ENCODE results near the gene FAM169A.
"Not testable (repeated sequence)": the region's sequence is repeated elsewhere in the genome, so short reads cannot be mapped to it uniquely, and the experiment has no call there.

The FAM169A gene

GRCh38 chr5:74865256-74865803, 857 bp downstream of the FAM169A start:
- in situ Hi-C loops (cut with MboI; ENCODE audit: low pct_unique_long_range_greater_than_20kb, low sequenced_read_pairs, unreplicated experiment): no loop called here
- TF ChIP-seq CTCF (IDR thresholded peaks at IDR 0.05; ENCODE audit: extremely low read depth, insufficient read depth, missing control alignments): no peak
- no peak for DNase-seq (ENCODE audit: low spot score)

- no peak for TF ChIP-seq CTCF (IDR thresholded peaks at IDR 0.05; ENCODE audit: extremely low read depth, insufficient read depth, missing control alignments)
- DNase-seq (ENCODE audit: low spot score): no peak
- in situ Hi-C loops (cut with MboI; ENCODE audit: low pct_unique_long_range_greater_than_20kb, low sequenced_read_pairs, unreplicated experiment): no loop called here
These were observed 1.4 kb downstream of the FAM169A start for GRCh38 chr5:74864823-74865222.

- in situ Hi-C loops (cut with MboI; ENCODE audit: low pct_unique_long_range_greater_than_20kb, low sequenced_read_pairs, unreplicated experiment): no loop called here
- no peak for DNase-seq (ENCODE audit: low spot score)
- TF ChIP-seq CTCF (IDR thresholded peaks at IDR 0.05; ENCODE audit: extremely low read depth, insufficient read depth, missing control alignments): no peak
These were observed 2.5 kb downstream of the FAM169A start for GRCh38 chr5:74863726-74864125.

GRCh38 chr5:74862221-74862620, 4.0 kb downstream of the FAM169A start:
- in situ Hi-C loops (cut with MboI; ENCODE audit: low pct_unique_long_range_greater_than_20kb, low sequenced_read_pairs, unreplicated experiment): no loop called here
- DNase-seq (ENCODE audit: low spot score): no peak
- no peak for TF ChIP-seq CTCF (IDR thresholded peaks at IDR 0.05; ENCODE audit: extremely low read depth, insufficient read depth, missing control alignments)

GRCh38 chr5:74856975-74857374, 9.2 kb downstream of the FAM169A start:
- DNase-seq (ENCODE audit: low spot score); in situ Hi-C loops (cut with MboI; ENCODE audit: low pct_unique_long_range_greater_than_20kb, low sequenced_read_pairs, unreplicated experiment): not testable (repeated sequence)

- in situ Hi-C loops (cut with MboI; ENCODE audit: low pct_unique_long_range_greater_than_20kb, low sequenced_read_pairs, unreplicated experiment): no loop called here
- no peak for TF ChIP-seq CTCF (IDR thresholded peaks at IDR 0.05; ENCODE audit: extremely low read depth, insufficient read depth, missing control alignments)
- no peak for DNase-seq (ENCODE audit: low spot score)
These were observed 12.9 kb downstream of the FAM169A start for GRCh38 chr5:74853256-74853655.

- in situ Hi-C loops (cut with MboI; ENCODE audit: low pct_unique_long_range_greater_than_20kb, low sequenced_read_pairs, unreplicated experiment): no loop called here
- no peak for TF ChIP-seq CTCF (IDR thresholded peaks at IDR 0.05; ENCODE audit: extremely low read depth, insufficient read depth, missing control alignments)
- peak; percentile 35 for DNase-seq (ENCODE audit: low spot score)
These were observed 14.4 kb downstream of the FAM169A start for GRCh38 chr5:74851684-74852353.

All from GM13977 (cell line).